HG02763 (cell line): Measurements from ENCODE around the gene CHRNB2.
"Not testable (repeated sequence)": the region's sequence is repeated elsewhere in the genome, so short reads cannot be mapped to it uniquely, and the experiment has no call there.

Experiments used
- ATAC-seq: cut with Tn5 transposase; IDR thresholded peaks from one replicate; pipeline ENCODE4 v1.9.1; 2021; ENCODE audit warnings: mild to moderate bottlenecking, moderate library complexity; ENCODE audit not compliant: unreplicated experiment

The CHRNB2 gene

GRCh38 chr1:154567386-154568156 lies at the start of gene CHRNB2:
Gene CHRNB2, plus strand, starts transcription at chr1:154567778. Its CDS starts 267 bp downstream, at chr1:154568045.
- ATAC-seq, result no peak

GRCh38 chr1:154519591-154519991 lies 48.0 kb upstream of the CHRNB2 start:
- ATAC-seq, result no peak

- ATAC-seq, result no peak
These were observed 47.2 kb upstream of the CHRNB2 start for GRCh38 chr1:154520333-154520732.

GRCh38 chr1:154521695-154522094 lies 45.9 kb upstream of the CHRNB2 start:
- ATAC-seq, result no peak

- ATAC-seq, result no peak
These were observed 42.7 kb upstream of the CHRNB2 start for GRCh38 chr1:154524881-154525280.

GRCh38 chr1:154527192-154527591 lies 40.4 kb upstream of the CHRNB2 start:
- no peak for ATAC-seq

- no peak for ATAC-seq
These were observed 38.3 kb upstream of the CHRNB2 start for GRCh38 chr1:154529308-154529707.

- ATAC-seq, result not testable (repeated sequence)
These were observed 35.6 kb upstream of the CHRNB2 start for GRCh38 chr1:154531950-154532349.

- no peak for ATAC-seq
These were observed 33.4 kb upstream of the CHRNB2 start for GRCh38 chr1:154533952-154534844.

GRCh38 chr1:154536570-154536969 lies 31.0 kb upstream of the CHRNB2 start:
- no peak for ATAC-seq

GRCh38 chr1:154539486-154540483 lies 27.8 kb upstream of the CHRNB2 start:
- ATAC-seq, result no peak

- no peak for ATAC-seq
These were observed 26.3 kb upstream of the CHRNB2 start for GRCh38 chr1:154541231-154541630.

- ATAC-seq, result no peak
These were observed 21.1 kb upstream of the CHRNB2 start for GRCh38 chr1:154546264-154547063.

GRCh38 chr1:154547105-154547732 lies 20.4 kb upstream of the CHRNB2 start:
- ATAC-seq, result no peak

- ATAC-seq, result no peak
These were observed 19.6 kb upstream of the CHRNB2 start for GRCh38 chr1:154548028-154548427.

GRCh38 chr1:154549202-154549770 lies 18.3 kb upstream of the CHRNB2 start:
- no peak for ATAC-seq

- ATAC-seq, result no peak
These were observed 17.5 kb upstream of the CHRNB2 start for GRCh38 chr1:154550070-154550469.

- no peak for ATAC-seq
These were observed 16.9 kb upstream of the CHRNB2 start for GRCh38 chr1:154550657-154551056.

- ATAC-seq, result no peak
These were observed 16.1 kb upstream of the CHRNB2 start for GRCh38 chr1:154551474-154551873.
